ENCODE results near the gene CDC27. TPM values are rescaled to one million over a fixed set of nuclear protein-coding genes. Genes with fewer than 3 reads are reported as not detected.

Gene CDC27
- total RNA-seq, 1 experiment from 2014 or later, result 141 TPM

- no peaks in the 10 kb centered on the region for H3K27me3 Mint-ChIP-seq (ENCODE audit: insufficient read depth, unreplicated experiment)
- H3K4me3 Mint-ChIP-seq (ENCODE audit: unreplicated experiment), result no peak overlapping the region
- DNase-seq (ENCODE audit: unreplicated experiment), result no peak
- H3K27ac Mint-ChIP-seq (ENCODE audit: low read depth, unreplicated experiment), result no peak overlapping the region
- ChIA-PET POLR2A (interaction anchor here (0.8 kb wide), 1 partner anchor 16 kb away, joined by 3 read pairs; no protein-coding TSS in a partner anchor), CTCF (no interaction called here)
- no TSS peak for BruUV-seq (replicated peaks)
- no peaks in the 10 kb centered on the region for H3K36me3 Mint-ChIP-seq (ENCODE audit: insufficient read depth, unreplicated experiment)
- no peak for TF ChIP-seq CTCF (IDR thresholded peaks at IDR 0.05; ENCODE audit: unreplicated experiment)
- no peaks in the 10 kb centered on the region for H3K9me3 Mint-ChIP-seq (ENCODE audit: unreplicated experiment)
- peaks cover 6% of the 10 kb centered on the region for H3K4me1 Mint-ChIP-seq (ENCODE audit: insufficient read depth, unreplicated experiment)
- intact Hi-C loops (cut with micrococcal nuclease), result no loop called here
Measured at GRCh38 chr17:47102914-47103313, 86.2 kb downstream of the CDC27 start.

GRCh38 chr17:47099987-47100711 is 88.9 kb downstream of the CDC27 start:
- Mint-ChIP-seq H3K36me3 (ENCODE audit: insufficient read depth, unreplicated experiment) (no peaks in the 10 kb centered on the region), H3K4me3 (ENCODE audit: unreplicated experiment) (peak overlapping the region; percentile 89), H3K9me3 (ENCODE audit: unreplicated experiment) (no peaks in the 10 kb centered on the region), H3K27me3 (ENCODE audit: insufficient read depth, unreplicated experiment) (no peaks in the 10 kb centered on the region), H3K4me1 (ENCODE audit: insufficient read depth, unreplicated experiment) (peaks cover 8% of the 10 kb centered on the region), H3K27ac (ENCODE audit: low read depth, unreplicated experiment) (peak overlapping the region; percentile 92)
- CTCF ChIA-PET, result interaction anchor here (1.4 kb wide), 1 partner anchor 29 kb away, joined by 4 read pairs; no protein-coding TSS in a partner anchor
- intact Hi-C loops (cut with micrococcal nuclease), result loop anchor here (1.0 kb wide), 1 partner anchor 33 kb away; no protein-coding TSS in a partner anchor
- TF ChIP-seq CTCF (IDR thresholded peaks at IDR 0.05; ENCODE audit: unreplicated experiment), result no peak
- peak; percentile 92 for DNase-seq (ENCODE audit: unreplicated experiment)
- no TSS peak for BruUV-seq (replicated peaks)
- POLR2A ChIA-PET, result interaction anchor here (0.6 to 1.4 kb wide), 4 partner anchors 15 to 34 kb away, joined by 3 to 5 read pairs (median 4); no protein-coding TSS in a partner anchor

- intact Hi-C loops (cut with micrococcal nuclease), result no loop called here
- Mint-ChIP-seq H3K4me3 (ENCODE audit: unreplicated experiment) (peak overlapping the region; percentile 89), H3K4me1 (ENCODE audit: insufficient read depth, unreplicated experiment) (peaks cover 12% of the 10 kb centered on the region), H3K27ac (ENCODE audit: low read depth, unreplicated experiment) (peak overlapping the region; percentile 92), H3K36me3 (ENCODE audit: insufficient read depth, unreplicated experiment) (no peaks in the 10 kb centered on the region), H3K27me3 (ENCODE audit: insufficient read depth, unreplicated experiment) (no peaks in the 10 kb centered on the region), H3K9me3 (ENCODE audit: unreplicated experiment) (no peaks in the 10 kb centered on the region)
- ChIA-PET POLR2A (interaction anchor here (0.6 to 1.4 kb wide), 3 partner anchors 14 to 33 kb away, joined by 3 to 4 read pairs (median 3); no protein-coding TSS in a partner anchor), CTCF (interaction anchor here (1.4 kb wide), 1 partner anchor 28 kb away, joined by 4 read pairs; no protein-coding TSS in a partner anchor)
- no peak for TF ChIP-seq CTCF (IDR thresholded peaks at IDR 0.05; ENCODE audit: unreplicated experiment)
- DNase-seq (ENCODE audit: unreplicated experiment), result peak; percentile 11
- no TSS peak for BruUV-seq (replicated peaks)
Measured at GRCh38 chr17:47099451-47099986, 89.6 kb downstream of the CDC27 start.

GRCh38 chr17:47096343-47096742 is 92.8 kb downstream of the CDC27 start:
- H3K36me3 Mint-ChIP-seq (ENCODE audit: insufficient read depth, unreplicated experiment), result peaks cover 4% of the 10 kb centered on the region
- H3K27me3 Mint-ChIP-seq (ENCODE audit: insufficient read depth, unreplicated experiment), result no peaks in the 10 kb centered on the region
- intact Hi-C loops (cut with micrococcal nuclease), result no loop called here
- H3K4me3 Mint-ChIP-seq (ENCODE audit: unreplicated experiment), result no peak overlapping the region
- no peak for DNase-seq (ENCODE audit: unreplicated experiment)
- H3K9me3 Mint-ChIP-seq (ENCODE audit: unreplicated experiment), result no peaks in the 10 kb centered on the region
- ChIA-PET CTCF (interaction anchor here (0.8 kb wide), 1 partner anchor 21 kb away, joined by 3 read pairs; no protein-coding TSS in a partner anchor), POLR2A (interaction anchor here (0.6 to 2.2 kb wide), 5 partner anchors 8 to 1030 kb away, joined by 3 to 7 read pairs (median 3); no protein-coding TSS in a partner anchor)
- no peak overlapping the region for H3K27ac Mint-ChIP-seq (ENCODE audit: low read depth, unreplicated experiment)
- no TSS peak for BruUV-seq (replicated peaks)
- no peak for TF ChIP-seq CTCF (IDR thresholded peaks at IDR 0.05; ENCODE audit: unreplicated experiment)
- peaks cover 12% of the 10 kb centered on the region for H3K4me1 Mint-ChIP-seq (ENCODE audit: insufficient read depth, unreplicated experiment)

All from MCF 10A (cell line).